ENCODE results near the gene MAP3K21.

Gene MAP3K21

DNA sequence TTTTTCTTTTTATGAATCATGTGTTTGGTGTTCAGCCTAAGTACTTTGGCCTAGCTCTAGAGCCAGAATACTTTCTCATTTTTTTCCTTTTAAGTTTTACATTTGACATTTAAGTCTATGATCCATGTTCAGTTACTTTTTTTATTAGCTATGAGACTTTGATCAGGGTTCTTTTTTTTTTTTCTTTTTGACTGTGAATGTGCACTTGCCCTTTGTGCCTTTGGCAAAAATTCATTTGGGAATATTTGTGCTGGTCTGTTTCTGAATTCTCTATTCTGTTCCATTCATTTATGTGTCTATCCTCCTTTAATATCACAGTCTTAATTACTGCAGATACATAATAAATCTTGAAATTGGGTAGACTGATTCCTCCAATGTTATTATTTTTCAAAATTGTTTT lies 93.8 kb downstream of the MAP3K21 start:
- ATAC-seq: no peak
- no peak for TF ChIP-seq RARB (CRISPR knock-in tag; IDR thresholded peaks at IDR 0.05)
- TF ChIP-seq ISL1 (CRISPR knock-in tag; IDR thresholded peaks at IDR 0.05): no peak
- no peak for TF ChIP-seq ARNTL (CRISPR knock-in tag; IDR thresholded peaks at IDR 0.05; ENCODE audit: borderline replicate concordance, low read depth)
- no peak for TF ChIP-seq TSHZ2 (CRISPR knock-in tag; IDR thresholded peaks at IDR 0.05)
- TF ChIP-seq CSDC2 (CRISPR knock-in tag; IDR thresholded peaks at IDR 0.05): no peak
- no peak for TF ChIP-seq ZNF565 (CRISPR knock-in tag; conservative IDR thresholded peaks at IDR 0.05; ENCODE audit: low read depth)
- TF ChIP-seq TCF4 (CRISPR knock-in tag; IDR thresholded peaks at IDR 0.05; ENCODE audit: borderline replicate concordance): no peak
- no peak for TF ChIP-seq ZNF8 (CRISPR knock-in tag; IDR thresholded peaks at IDR 0.05)
- TF ChIP-seq ZC3H10 (CRISPR knock-in tag; IDR thresholded peaks at IDR 0.05): no peak
- no peak for TF ChIP-seq CREB5 (CRISPR knock-in tag; IDR thresholded peaks at IDR 0.05; ENCODE audit: low read depth)
- TF ChIP-seq ZNF70 (CRISPR knock-in tag; IDR thresholded peaks at IDR 0.05): no peak
- no peak for TF ChIP-seq TOX (CRISPR knock-in tag; IDR thresholded peaks at IDR 0.05; ENCODE audit: borderline replicate concordance)
- no peak for TF ChIP-seq GLIS3 (CRISPR knock-in tag; IDR thresholded peaks at IDR 0.05)
- TF ChIP-seq, protein P1, sequence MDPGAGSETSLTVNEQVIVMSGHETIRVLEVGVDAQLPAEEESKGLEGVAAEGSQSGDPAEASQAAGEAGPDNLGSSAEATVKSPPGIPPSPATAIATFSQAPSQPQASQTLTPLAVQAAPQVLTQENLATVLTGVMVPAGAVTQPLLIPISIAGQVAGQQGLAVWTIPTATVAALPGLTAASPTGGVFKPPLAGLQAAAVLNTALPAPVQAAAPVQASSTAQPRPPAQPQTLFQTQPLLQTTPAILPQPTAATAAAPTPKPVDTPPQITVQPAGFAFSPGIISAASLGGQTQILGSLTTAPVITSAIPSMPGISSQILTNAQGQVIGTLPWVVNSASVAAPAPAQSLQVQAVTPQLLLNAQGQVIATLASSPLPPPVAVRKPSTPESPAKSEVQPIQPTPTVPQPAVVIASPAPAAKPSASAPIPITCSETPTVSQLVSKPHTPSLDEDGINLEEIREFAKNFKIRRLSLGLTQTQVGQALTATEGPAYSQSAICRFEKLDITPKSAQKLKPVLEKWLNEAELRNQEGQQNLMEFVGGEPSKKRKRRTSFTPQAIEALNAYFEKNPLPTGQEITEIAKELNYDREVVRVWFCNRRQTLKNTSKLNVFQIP (CRISPR knock-in tag; IDR thresholded peaks at IDR 0.05; ENCODE audit: borderline replicate concordance, low read depth): no peak

DNA sequence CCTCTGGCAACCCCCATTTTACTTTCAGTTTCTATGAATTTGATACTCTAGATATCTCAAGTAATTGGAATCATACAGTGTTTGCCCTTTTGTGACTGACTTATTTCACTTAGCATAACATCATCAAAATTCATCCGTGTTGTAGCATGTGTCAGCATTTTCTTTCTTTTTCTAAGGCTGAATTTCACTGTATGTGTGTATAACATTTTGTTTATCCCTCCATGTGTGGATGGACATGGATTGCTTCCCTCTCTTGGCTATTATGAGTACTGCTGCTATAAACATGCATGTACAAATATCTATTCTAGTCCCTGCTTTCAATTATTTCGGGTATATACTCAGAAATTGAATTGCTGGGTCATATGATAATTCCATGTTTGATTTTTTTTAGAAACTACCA lies 97.3 kb downstream of the MAP3K21 start:
- peak; percentile 51; the same call in 2 of the 3 replicates for ATAC-seq
- TF ChIP-seq, protein P1 (CRISPR knock-in tag; IDR thresholded peaks at IDR 0.05; ENCODE audit: borderline replicate concordance, low read depth): no peak
- TF ChIP-seq ZFP30 (CRISPR knock-in tag; IDR thresholded peaks at IDR 0.05) (no peak), TCF4 (CRISPR knock-in tag; IDR thresholded peaks at IDR 0.05; ENCODE audit: borderline replicate concordance) (no peak), CSRNP3 (CRISPR knock-in tag; IDR thresholded peaks at IDR 0.05) (no peak)

DNA sequence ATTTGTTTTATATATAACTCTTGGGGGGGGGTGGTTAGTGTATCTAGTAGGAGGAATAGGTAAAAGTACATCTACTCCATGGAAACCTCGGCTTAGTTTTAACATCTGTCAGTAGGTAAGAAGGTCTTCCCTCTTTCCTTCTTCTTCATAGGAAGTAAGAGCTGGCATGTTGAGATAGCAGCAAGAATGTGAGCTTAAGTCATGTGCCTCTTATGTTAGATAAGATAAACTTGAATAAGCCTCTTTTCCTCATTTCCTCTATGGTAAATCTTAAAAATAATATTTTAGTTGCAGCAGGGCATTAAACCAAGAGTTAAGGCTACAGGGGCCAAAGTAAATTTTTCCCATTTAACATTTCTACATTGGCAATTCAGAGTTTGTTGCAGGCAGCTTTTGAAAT lies 100.4 kb downstream of the MAP3K21 start:
- ATAC-seq: no peak
- no peak for TF ChIP-seq ESRRG (CRISPR knock-in tag; IDR thresholded peaks at IDR 0.05)
- no peak for TF ChIP-seq PPARA (CRISPR knock-in tag; IDR thresholded peaks at IDR 0.05; ENCODE audit: borderline replicate concordance)

- ATAC-seq: no peak
- no peak for TF ChIP-seq PPARA (CRISPR knock-in tag; IDR thresholded peaks at IDR 0.05; ENCODE audit: borderline replicate concordance)
- no peak for TF ChIP-seq ZC3H10 (CRISPR knock-in tag; IDR thresholded peaks at IDR 0.05)
- no peak for TF ChIP-seq CREB5 (CRISPR knock-in tag; IDR thresholded peaks at IDR 0.05; ENCODE audit: low read depth)
- TF ChIP-seq ZNF8 (CRISPR knock-in tag; IDR thresholded peaks at IDR 0.05): no peak
- no peak for TF ChIP-seq ESRRG (CRISPR knock-in tag; IDR thresholded peaks at IDR 0.05)
- no peak for TF ChIP-seq TCF4 (CRISPR knock-in tag; IDR thresholded peaks at IDR 0.05; ENCODE audit: borderline replicate concordance)
- no peak for TF ChIP-seq TSHZ2 (CRISPR knock-in tag; IDR thresholded peaks at IDR 0.05)
- TF ChIP-seq PATZ1 (CRISPR knock-in tag; IDR thresholded peaks at IDR 0.05; ENCODE audit: borderline replicate concordance): no peak
- no peak for TF ChIP-seq CSDC2 (CRISPR knock-in tag; IDR thresholded peaks at IDR 0.05)
These were observed 104.4 kb downstream of the MAP3K21 start for GRCh38 chr1:233431753-233432403.

Data from SK-N-SH treated with all-trans-retinoic acid at 6 μM for 48 hours (cell line).